NCI-H510A treated with DMSO at 0.1 percent for 48 hours (cell line): ENCODE measurements around the gene PHACTR4.
"Not testable (repeated sequence)": the region's sequence is repeated elsewhere in the genome, so short reads cannot be mapped to it uniquely, and the experiment has no call there.

Experiments used
- DNase-seq: peaks from one replicate; lab custom pipeline; 2025; lab: John Stamatoyannopoulos, UW

Gene PHACTR4

DNA sequence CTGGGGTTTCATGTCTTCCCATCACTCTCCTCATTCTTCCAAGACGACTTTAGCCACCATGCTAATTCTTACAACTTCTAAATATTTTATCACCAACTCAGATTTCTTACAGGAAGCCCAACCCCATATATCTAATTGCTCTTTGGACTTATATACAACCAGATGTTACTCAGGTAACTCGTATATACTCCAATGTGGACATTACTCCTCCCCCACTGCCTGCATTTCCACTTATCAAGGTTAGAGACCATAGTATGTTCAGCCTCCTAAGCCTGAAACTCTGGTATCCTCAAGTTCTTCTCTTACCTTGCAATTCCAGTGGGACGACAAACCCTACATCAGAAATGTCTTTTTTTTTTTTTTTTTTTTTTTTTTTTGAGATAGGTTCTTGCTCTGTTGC lies 133.6 kb downstream of the PHACTR4 start:
- DNase-seq: no peak

DNA sequence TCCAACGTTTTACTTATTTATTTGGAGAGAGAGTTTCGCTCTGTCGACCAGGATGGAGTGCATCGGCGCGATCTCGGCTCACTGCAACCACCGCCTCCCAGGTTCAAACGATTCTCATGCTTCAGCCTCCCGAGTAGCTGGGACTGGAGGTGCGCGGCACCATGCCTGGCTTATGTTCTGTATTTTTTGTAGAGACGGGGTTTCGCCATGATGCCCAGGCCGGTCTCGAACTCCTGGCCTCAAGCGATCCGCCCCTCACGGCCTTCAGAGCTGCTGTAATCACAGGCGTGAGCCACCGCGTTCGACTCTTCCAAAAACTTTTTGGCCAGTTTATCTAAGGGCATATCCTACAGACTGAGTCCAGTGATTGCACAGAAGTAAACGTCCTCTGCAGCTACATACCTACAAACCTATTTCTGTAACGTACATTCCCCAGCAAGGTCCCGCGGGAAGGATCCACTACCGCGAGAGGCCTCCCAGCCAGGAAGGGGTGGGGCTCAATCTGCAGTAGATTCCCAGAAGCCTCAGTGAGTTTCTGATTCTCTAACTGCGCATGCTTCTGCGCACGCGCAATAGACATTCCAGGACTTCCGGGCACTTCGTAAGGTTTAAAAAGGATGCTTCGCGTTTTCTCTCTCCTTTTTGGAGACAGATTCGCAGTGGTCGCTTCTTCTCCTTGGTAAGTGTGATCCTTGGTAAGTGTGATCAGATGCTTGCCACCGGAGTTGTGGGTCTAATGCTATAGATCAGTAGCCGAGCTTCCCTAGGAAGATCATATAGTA lies 136.1 kb downstream of the PHACTR4 start, which contains the start of gene RCC1:
Gene RCC1, plus strand, starts transcription at position 638 of the 782 bp plus-strand sequence. CDS start 23,824 bp downstream, outside the sequence.
- DNase-seq: peak; percentile 97

- DNase-seq: no peak
These were observed 137.3 kb downstream of the PHACTR4 start for GRCh38 chr1:28506907-28507246.

GRCh38 chr1:28507247-28507645 lies 137.7 kb downstream of the PHACTR4 start:
- no peak for DNase-seq

- no peak for DNase-seq
These were observed 138.3 kb downstream of the PHACTR4 start for GRCh38 chr1:28507646-28508434.

- no peak for DNase-seq
These were observed 138.9 kb downstream of the PHACTR4 start for GRCh38 chr1:28508435-28508754.

- no peak for DNase-seq
These were observed 140.2 kb downstream of the PHACTR4 start for GRCh38 chr1:28509705-28510272.

DNA sequence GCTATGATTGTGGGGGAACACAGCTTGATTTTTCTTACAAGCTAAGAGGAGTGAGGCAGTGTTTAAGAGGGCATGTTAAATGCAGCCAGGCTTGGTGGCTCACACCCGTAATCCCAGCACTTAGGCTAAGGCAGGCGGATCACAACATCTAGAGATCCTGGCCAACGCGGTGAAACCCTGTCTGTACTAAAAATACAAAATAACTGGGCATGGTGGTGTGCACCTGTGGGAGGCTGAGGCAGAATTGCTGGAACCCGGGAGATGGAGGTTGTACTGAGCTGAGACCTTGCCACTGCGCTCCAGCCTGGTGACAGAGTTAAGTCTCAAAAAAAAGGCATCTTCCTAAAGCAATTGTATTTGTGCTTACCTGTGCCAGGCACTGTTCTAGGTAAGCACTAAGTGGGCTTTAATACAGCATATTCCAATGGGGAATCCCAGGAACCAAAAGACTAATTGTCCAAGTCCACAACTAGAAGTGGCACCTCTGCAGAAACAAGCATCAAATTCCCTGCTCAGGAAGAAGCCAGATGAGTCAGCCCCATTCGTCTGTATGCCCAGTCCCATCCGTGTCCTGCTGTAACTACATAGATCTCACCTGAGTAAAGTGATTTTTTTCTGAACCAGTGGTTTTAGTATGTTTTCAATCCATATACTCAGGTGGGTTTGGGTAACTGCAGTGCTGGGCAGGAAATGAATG lies 140.9 kb downstream of the PHACTR4 start:
- DNase-seq: no peak

DNA sequence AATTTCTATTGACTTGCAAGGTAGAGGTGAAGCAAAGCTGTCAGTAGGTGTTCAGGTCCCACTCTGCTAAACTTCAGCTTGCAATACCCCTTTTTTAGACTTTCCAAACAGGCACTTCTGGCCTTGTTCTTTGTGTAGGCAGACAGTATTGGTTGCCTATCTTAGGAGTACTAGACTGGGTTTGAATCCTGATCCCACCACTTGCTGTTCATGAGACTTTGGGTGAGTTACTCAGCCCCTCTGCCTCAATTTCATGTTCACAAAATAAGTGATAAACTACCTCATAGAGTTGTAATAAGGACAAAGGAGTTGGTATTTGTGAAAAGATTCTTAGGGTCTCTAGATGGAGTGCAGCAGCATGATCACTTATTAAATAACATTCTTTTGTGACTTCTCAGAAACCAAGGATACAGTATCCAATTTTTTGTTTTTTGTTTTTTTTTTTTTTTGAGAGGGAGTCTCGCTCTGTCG lies 141.5 kb downstream of the PHACTR4 start:
- DNase-seq: no peak

- DNase-seq: no peak
These were observed 142.6 kb downstream of the PHACTR4 start for GRCh38 chr1:28512058-28512611.

DNA sequence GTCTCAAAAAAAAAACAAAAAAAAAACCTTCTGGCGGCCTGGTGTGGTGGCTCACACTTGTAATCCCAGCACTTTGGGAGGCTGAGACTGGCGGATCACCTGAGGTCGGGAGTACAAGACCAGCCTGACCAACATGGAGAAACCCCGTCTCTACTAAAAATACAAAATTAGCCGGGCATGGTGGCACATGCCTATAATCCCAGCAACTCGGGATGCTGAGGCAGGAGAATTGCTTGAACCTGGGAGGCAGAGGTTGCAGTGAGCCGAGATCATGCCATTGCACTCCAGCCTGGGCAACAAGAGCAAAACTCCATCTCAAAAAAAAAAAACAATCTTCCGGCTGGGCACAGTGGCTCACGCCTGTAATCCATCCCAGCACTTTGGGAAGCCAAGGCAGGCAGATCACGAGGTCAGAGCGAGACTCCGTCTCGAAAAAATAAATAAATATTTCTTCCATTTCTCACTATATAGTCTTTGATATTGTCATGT lies 144.9 kb downstream of the PHACTR4 start:
- not testable (repeated sequence) for DNase-seq

DNA sequence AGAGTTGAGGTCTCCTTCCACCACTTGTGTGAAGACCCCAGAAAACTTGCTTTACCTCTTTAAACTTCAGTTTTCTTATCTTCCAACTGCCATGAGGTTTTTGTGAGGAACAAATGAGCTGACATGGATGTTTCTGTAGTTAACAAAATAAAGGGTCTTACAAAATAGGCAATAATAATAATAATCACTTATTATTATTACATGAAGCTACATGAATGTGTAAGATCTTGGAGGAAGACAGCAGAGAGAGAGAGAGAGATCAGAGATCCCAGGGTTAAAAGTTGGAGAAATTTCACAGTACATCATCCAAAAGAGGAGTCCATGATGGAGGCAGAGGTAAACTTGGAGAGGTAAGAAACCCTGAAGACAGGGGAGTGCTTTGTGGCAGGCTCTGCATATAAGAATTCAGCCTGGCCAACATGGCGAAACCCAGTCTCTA lies 147.0 kb downstream of the PHACTR4 start:
- no peak for DNase-seq

GRCh38 chr1:28517649-28517999 lies 148.1 kb downstream of the PHACTR4 start:
- DNase-seq: peak; percentile 47

DNA sequence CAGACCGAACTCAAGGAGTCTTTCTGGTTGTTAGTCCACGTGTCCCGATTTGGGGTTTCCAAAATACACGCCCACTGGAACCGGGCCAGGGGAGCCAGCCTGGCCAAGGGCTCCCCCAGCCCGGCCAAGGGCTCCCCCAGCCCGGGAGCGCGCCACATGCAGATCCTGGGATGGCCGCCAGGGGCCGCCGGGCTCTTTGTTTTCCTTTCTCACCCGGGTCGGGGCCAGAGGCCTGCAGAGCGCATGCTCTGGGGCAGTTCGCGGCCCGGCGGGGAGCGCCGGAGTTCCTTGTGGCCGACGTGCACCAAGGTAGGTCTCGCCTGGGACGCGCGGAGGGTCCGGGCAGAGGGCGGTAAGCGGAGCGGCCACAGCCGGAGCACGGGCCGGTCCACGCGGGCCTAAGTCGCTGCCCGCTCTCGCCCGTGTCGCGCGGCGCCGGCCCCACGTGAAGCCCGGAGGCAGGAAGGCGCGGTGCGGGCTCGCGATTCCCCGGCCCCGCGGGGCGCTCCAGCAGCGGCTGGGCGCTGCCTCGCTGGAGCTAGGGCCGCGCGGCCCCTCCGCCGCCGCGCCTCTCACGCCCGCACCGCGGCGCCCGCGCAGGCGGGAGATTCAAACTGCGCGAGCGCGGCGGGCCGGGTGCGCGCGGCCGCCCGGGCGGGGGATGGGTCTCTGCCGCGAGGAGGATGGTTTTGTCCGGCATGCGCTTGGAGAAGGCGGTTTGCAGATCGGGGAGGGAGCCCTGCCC lies 148.6 kb downstream of the PHACTR4 start:
- DNase-seq: peak; percentile 65

DNA sequence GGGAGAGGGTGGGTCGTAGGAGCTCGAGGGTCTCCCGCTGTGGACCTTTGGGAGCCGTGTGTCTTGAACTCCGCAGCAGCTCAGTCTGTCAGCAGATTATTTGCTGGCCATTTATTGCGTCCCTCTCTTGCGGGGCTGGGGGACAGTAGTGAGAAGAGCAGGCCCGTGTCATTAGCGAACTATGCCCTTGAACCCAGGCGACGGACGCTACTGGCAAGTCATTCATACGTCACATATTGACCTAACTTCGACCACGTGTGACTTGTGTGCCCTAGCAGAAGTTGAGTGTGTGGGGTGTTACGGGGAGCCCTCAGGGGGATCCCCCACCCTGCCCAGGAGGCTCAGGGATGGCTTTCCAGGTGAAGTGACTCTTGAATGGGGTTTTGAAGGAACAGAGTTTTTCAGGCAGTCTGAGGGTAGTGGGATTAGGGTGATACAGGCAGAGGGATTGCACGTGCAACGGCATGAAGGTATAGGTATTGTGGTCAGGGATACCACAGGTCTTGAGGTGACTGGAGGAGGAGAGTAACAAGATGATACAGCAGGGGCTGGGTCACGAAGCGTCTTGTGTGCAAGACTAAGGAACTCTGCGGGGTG lies 149.3 kb downstream of the PHACTR4 start:
- no peak for DNase-seq

DNA sequence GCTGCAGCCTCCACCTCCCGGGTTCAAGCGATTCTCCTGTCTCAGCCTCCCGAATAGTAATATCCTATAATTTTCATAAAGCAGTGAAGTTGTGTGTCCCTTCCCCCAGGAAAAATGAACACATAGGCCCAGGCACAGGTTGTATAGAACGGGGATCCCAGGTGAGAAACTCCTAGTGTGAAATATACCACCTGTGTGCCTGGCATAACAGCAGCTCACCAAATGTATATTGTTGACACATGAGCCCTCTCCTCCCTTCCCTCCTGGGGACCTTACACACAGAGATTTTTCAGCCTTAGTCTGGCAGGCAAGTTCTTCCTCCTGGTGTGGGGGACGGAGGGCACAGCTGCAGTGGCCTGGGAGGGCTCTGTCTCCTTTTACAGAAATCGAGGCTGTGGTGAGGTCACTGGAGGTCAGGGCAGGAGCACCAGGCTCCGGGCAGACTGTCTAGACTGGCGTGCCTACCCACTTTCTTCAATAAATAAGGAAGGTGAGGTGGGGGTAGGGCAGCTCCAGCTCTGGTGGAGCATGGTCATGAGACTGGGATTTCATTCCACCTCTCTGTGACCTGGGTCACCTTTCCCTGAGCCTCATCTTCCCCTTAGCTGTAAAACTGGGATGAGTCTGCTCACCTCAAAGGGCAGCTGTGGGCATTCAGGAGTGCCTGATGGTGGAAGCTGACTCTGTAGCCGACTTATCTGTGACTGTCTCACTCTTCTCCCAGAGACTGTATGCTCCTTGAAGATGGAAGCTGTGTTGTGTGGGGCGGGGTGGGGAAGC lies 150.6 kb downstream of the PHACTR4 start:
- no peak for DNase-seq

DNA sequence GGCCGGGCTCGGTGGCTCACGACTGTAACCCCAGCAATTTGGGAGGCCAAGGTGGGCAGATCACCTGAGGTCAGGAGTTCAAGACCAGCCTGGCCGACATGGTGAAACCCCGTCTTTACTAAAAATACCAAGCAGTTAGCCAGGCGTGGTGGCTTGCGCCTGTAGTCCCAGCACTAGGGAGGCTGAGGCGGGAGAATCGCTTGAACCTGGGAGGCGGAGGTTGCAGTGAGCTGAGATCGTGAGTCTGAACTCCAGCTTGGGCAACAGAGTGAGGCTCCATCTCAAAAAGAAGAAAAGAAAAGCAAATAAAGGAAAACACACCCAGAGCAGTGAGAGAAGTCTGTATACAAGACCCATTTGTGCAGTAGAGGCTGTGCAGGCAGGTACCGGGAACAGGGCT lies 151.3 kb downstream of the PHACTR4 start:
- not testable (repeated sequence) for DNase-seq

DNA sequence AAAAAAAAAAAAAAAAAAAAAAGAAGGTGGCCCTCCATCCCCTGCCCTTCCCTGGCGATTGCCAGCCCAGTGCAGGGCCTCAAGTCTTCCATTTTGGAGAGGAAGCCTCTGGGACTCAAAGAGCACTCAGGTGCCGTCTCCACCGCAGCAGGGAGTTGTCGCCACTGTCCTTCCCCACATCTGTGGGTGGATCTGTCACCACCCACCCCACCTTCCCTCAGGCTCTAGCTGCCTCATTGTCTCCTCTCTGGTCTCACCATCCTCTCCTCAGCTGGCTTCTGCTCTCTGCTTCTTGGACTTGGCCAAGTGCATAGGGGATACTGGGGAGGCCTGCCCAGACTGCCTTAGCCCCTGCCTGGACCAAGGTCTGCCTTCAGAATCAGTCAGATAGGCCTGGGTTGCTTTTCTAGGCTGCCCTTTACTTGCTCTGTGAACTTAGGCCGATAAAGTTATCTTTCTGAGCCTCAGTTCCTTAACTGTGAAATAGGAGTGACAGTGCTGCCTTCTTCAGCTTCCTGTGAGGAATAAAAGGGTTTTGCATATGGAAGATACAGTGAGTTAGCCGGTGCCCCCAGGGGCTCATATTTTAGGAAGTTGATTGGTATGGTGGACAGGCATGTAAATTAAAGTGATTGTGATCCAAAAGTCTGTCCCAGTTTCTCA lies 152.1 kb downstream of the PHACTR4 start:
- no peak for DNase-seq

DNA sequence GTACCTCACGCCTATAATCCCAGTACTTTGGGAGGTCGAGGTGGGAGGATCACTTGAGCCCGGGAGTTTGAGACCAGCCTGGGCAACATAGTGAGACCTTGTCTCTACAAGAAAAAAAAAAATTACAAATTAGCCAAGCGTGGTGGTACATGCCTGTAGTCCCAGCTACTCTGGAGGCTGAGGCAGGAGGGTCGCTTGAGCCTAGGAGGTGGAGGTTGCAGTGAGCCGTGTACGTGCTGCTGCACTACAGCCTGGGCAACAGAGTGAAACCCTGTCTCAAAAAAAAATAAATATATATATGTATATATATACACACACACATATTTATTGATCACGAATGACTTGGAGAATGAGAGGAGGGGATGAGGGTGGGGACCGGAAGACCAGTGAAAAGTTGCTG lies 153.0 kb downstream of the PHACTR4 start:
- DNase-seq: not testable (repeated sequence)
